Mononuclear cell (primary cell): Measurements from ENCODE around the gene GALNT13. TPM values are rescaled to one million over a fixed set of nuclear protein-coding genes. Genes with fewer than 3 reads are reported as not detected.

Experiments used
- H3K27me3 ChIP-seq: 2 replicates; pipeline ENCODE4 v1.6.0; 2011; ENCODE audit warnings: low read length, control low read depth; ENCODE audit not compliant: insufficient read depth
- H3K4me1 ChIP-seq: 2 replicates; pipeline ENCODE4 v1.5.1; 2011; ENCODE audit warnings: mild to moderate bottlenecking, low read length, control low read depth; ENCODE audit not compliant: insufficient read depth
- H3K4me3 ChIP-seq: 2 replicates; pipeline ENCODE4 v1.5.1; 2011; ENCODE audit warnings: mild to moderate bottlenecking, low read length, moderate library complexity
- H3K9me3 ChIP-seq: 2 replicates; pipeline ENCODE4 v1.5.1; 2011; ENCODE audit warnings: low read depth, mild to moderate bottlenecking, control low read depth, low read length
- total RNA-seq: library from RNA; depleted of rRNA; stranded (reverse); fragments of >200 nt; gene quantifications from one replicate; pipeline ENCODE4 v1.2.3, GENCODE V29; 2012

Gene GALNT13
- total RNA-seq, 1 donor: 0.21 TPM

- H3K4me1 ChIP-seq: no peaks in the 10 kb centered on the region
- H3K27me3 ChIP-seq: no peaks in the 10 kb centered on the region
These were observed 261.1 kb downstream of the GALNT13 start for GRCh38 chr2:154132827-154133226.

GRCh38 chr2:154133823-154134222 lies 262.1 kb downstream of the GALNT13 start:
- no peak overlapping the region for H3K4me3 ChIP-seq
- no peaks in the 10 kb centered on the region for H3K4me1 ChIP-seq
- H3K27me3 ChIP-seq: no peaks in the 10 kb centered on the region
- peaks cover 4% of the 10 kb centered on the region for H3K9me3 ChIP-seq

More at GRCh38 chr2:154132827-154133226, 261.1 kb downstream of the GALNT13 start:
- Histone ChIP-seq H3K4me3 (no peak overlapping the region), H3K9me3 (peaks cover 4% of the 10 kb centered on the region)

- no peaks in the 10 kb centered on the region for H3K4me1 ChIP-seq
- no peaks in the 10 kb centered on the region for H3K9me3 ChIP-seq
- H3K27me3 ChIP-seq: no peaks in the 10 kb centered on the region
- no peak overlapping the region for H3K4me3 ChIP-seq
These were observed 268.7 kb downstream of the GALNT13 start for GRCh38 chr2:154140249-154141025.

- no peaks in the 10 kb centered on the region for H3K9me3 ChIP-seq
- no peaks in the 10 kb centered on the region for H3K4me1 ChIP-seq
- H3K27me3 ChIP-seq: no peaks in the 10 kb centered on the region
- no peak overlapping the region for H3K4me3 ChIP-seq
These were observed 270.8 kb downstream of the GALNT13 start for GRCh38 chr2:154142480-154142879.

GRCh38 chr2:154143105-154143504 lies 271.4 kb downstream of the GALNT13 start:
- H3K9me3 ChIP-seq: no peaks in the 10 kb centered on the region
- no peak overlapping the region for H3K4me3 ChIP-seq
- no peaks in the 10 kb centered on the region for H3K27me3 ChIP-seq
- H3K4me1 ChIP-seq: no peaks in the 10 kb centered on the region

- Histone ChIP-seq H3K4me1 (no peaks in the 10 kb centered on the region), H3K9me3 (no peaks in the 10 kb centered on the region), H3K27me3 (no peaks in the 10 kb centered on the region), H3K4me3 (no peak overlapping the region)
These were observed 286.4 kb downstream of the GALNT13 start for GRCh38 chr2:154158101-154158500.

- H3K9me3 ChIP-seq: no peaks in the 10 kb centered on the region
- no peaks in the 10 kb centered on the region for H3K27me3 ChIP-seq
- H3K4me3 ChIP-seq: no peak overlapping the region
- H3K4me1 ChIP-seq: no peaks in the 10 kb centered on the region
These were observed 289.6 kb downstream of the GALNT13 start for GRCh38 chr2:154161286-154161685.

GRCh38 chr2:154170400-154170799 lies 298.7 kb downstream of the GALNT13 start:
- no peak overlapping the region for H3K4me3 ChIP-seq
- H3K9me3 ChIP-seq: no peaks in the 10 kb centered on the region
- no peaks in the 10 kb centered on the region for H3K27me3 ChIP-seq
- no peaks in the 10 kb centered on the region for H3K4me1 ChIP-seq

- H3K27me3 ChIP-seq: no peaks in the 10 kb centered on the region
These were observed 301.4 kb downstream of the GALNT13 start for GRCh38 chr2:154173164-154173563.

GRCh38 chr2:154173919-154174318 lies 302.2 kb downstream of the GALNT13 start:
- H3K4me1 ChIP-seq: no peaks in the 10 kb centered on the region
- H3K27me3 ChIP-seq: no peaks in the 10 kb centered on the region
- no peak overlapping the region for H3K4me3 ChIP-seq
- no peaks in the 10 kb centered on the region for H3K9me3 ChIP-seq

More at GRCh38 chr2:154173164-154173563, 301.4 kb downstream of the GALNT13 start:
- H3K4me1 ChIP-seq: no peaks in the 10 kb centered on the region
- H3K4me3 ChIP-seq: no peak overlapping the region
- H3K9me3 ChIP-seq: no peaks in the 10 kb centered on the region

- Histone ChIP-seq H3K4me1 (no peaks in the 10 kb centered on the region), H3K27me3 (no peaks in the 10 kb centered on the region), H3K9me3 (peaks cover 11% of the 10 kb centered on the region), H3K4me3 (no peak overlapping the region)
These were observed 310.3 kb downstream of the GALNT13 start for GRCh38 chr2:154182008-154182407.

GRCh38 chr2:154187948-154188347 lies 316.2 kb downstream of the GALNT13 start:
- no peaks in the 10 kb centered on the region for H3K4me1 ChIP-seq
- no peaks in the 10 kb centered on the region for H3K27me3 ChIP-seq
- H3K9me3 ChIP-seq: peaks cover 11% of the 10 kb centered on the region
- no peak overlapping the region for H3K4me3 ChIP-seq

- H3K4me3 ChIP-seq: no peak overlapping the region
- H3K27me3 ChIP-seq: no peaks in the 10 kb centered on the region
- peaks cover 10% of the 10 kb centered on the region for H3K9me3 ChIP-seq
- H3K4me1 ChIP-seq: no peaks in the 10 kb centered on the region
These were observed 318.2 kb downstream of the GALNT13 start for GRCh38 chr2:154189953-154190352.

GRCh38 chr2:154193246-154193645 lies 321.5 kb downstream of the GALNT13 start:
- H3K9me3 ChIP-seq: no peaks in the 10 kb centered on the region
- no peaks in the 10 kb centered on the region for H3K4me1 ChIP-seq
- H3K4me3 ChIP-seq: no peak overlapping the region
- H3K27me3 ChIP-seq: no peaks in the 10 kb centered on the region

- H3K4me3 ChIP-seq: no peak overlapping the region
These were observed 323.4 kb downstream of the GALNT13 start for GRCh38 chr2:154194909-154195643.

More at GRCh38 chr2:154194909-154195643, 323.4 kb downstream of the GALNT13 start:
- Histone ChIP-seq H3K4me1 (no peaks in the 10 kb centered on the region), H3K9me3 (no peaks in the 10 kb centered on the region), H3K27me3 (no peaks in the 10 kb centered on the region)
